Measurements from ENCODE around the gene OR2AE1. TPM values are rescaled to one million over a fixed set of nuclear protein-coding genes. Genes with fewer than 3 reads are reported as not detected.

OR2AE1 gene, protein sequence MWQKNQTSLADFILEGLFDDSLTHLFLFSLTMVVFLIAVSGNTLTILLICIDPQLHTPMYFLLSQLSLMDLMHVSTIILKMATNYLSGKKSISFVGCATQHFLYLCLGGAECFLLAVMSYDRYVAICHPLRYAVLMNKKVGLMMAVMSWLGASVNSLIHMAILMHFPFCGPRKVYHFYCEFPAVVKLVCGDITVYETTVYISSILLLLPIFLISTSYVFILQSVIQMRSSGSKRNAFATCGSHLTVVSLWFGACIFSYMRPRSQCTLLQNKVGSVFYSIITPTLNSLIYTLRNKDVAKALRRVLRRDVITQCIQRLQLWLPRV
- total RNA-seq = under 1 TPM in 1 of 7 donors, not detected in 6; 0.57 TPM
- polyA plus RNA-seq = not detected
- long read RNA-seq, donor 1 = 0 reads
- long read RNA-seq, donor 2 = 0 reads
- long read RNA-seq, donor 3 = 0 reads

GRCh38 chr7:99876933-99877332, at the start of gene OR2AE1:
Gene OR2AE1 (minus strand): TSS chr7:99877033. CDS start chr7:99877033, 0 bp downstream.
- intact Hi-C loops (cut with DNase I) = no loop called here
- no peak for DNase-seq
- no peak for TF ChIP-seq EP300 (IDR thresholded peaks at IDR 0.05)
- TF ChIP-seq, protein P1, sequence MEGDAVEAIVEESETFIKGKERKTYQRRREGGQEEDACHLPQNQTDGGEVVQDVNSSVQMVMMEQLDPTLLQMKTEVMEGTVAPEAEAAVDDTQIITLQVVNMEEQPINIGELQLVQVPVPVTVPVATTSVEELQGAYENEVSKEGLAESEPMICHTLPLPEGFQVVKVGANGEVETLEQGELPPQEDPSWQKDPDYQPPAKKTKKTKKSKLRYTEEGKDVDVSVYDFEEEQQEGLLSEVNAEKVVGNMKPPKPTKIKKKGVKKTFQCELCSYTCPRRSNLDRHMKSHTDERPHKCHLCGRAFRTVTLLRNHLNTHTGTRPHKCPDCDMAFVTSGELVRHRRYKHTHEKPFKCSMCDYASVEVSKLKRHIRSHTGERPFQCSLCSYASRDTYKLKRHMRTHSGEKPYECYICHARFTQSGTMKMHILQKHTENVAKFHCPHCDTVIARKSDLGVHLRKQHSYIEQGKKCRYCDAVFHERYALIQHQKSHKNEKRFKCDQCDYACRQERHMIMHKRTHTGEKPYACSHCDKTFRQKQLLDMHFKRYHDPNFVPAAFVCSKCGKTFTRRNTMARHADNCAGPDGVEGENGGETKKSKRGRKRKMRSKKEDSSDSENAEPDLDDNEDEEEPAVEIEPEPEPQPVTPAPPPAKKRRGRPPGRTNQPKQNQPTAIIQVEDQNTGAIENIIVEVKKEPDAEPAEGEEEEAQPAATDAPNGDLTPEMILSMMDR (IDR thresholded peaks at IDR 0.05) = no peak
- TF ChIP-seq POLR2A (IDR thresholded peaks at IDR 0.05) = no peak
- Histone ChIP-seq H3K27ac (no peak within 1 kb of the TSS), H3K27me3 (no peaks in the 10 kb centered on the region), H3K36me3 (no peaks in the 10 kb centered on the region), H3K9me3 (no peaks in the 10 kb centered on the region), H3K4me1 (ENCODE audit: insufficient read depth) (no peaks in the 10 kb centered on the region), H3K4me3 (no peak within 1 kb of the TSS)
- WGBS, 3 donors = 67 to 79% (median 68%) methylated on average over 3 of the region's 3 CpGs

DNA sequence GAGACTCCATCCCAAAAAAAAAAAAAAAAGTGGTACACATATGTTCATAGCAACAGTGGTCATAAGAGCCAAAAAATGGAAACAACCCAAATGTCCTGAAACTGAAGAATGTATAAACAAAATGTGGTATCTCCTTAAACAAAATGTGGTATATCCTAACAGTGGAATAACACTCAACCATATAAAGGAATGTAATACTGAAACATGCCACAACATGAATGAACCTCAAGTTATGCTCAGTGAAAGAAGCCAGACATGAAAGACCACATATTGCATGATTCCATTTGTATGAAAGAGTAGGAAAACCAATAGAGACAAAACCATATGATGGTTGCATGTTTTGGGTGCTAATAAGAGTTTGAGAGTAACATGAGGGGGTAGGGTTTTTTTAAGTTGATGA, 49.5 kb upstream of the OR2AE1 start:
- intact Hi-C loops (cut with DNase I) = no loop called here
- no peak for TF ChIP-seq EP300 (IDR thresholded peaks at IDR 0.05)
- TF ChIP-seq, protein P1 (IDR thresholded peaks at IDR 0.05) = no peak
- TF ChIP-seq POLR2A (IDR thresholded peaks at IDR 0.05) = no peak
- no peaks in the 10 kb centered on the region for H3K36me3 ChIP-seq
- no peaks in the 10 kb centered on the region for H3K4me1 ChIP-seq (ENCODE audit: insufficient read depth)
- no peak overlapping the region for H3K27ac ChIP-seq
- H3K27me3 ChIP-seq = no peaks in the 10 kb centered on the region
- DNase-seq = no peak
- H3K9me3 ChIP-seq = no peaks in the 10 kb centered on the region
- no peak overlapping the region for H3K4me3 ChIP-seq

DNA sequence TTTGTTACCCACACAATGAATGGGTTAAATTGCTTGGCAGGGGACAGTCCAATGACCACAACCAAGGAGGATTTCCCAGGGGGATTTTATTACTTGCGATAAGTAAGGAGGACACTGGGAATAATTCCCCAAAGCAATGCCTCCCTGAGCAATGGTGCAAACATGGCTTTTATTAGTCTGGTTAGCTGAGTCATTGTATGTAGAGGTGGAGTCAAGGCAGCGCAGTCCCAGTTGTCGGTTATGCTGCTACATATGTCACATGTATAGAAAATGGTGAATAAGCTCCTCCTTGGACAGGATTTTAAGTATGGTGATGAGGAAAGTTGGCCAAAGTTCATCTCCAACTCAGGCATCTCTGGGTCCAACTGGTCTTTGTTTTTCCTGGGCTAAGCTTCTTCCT, 46.4 kb upstream of the OR2AE1 start:
- intact Hi-C loops (cut with DNase I) = no loop called here

GRCh38 chr7:99920149-99920548, 43.3 kb upstream of the OR2AE1 start:
- no peaks in the 10 kb centered on the region for H3K27me3 ChIP-seq
- no peaks in the 10 kb centered on the region for H3K36me3 ChIP-seq
- TF ChIP-seq, protein P1 (IDR thresholded peaks at IDR 0.05) = no peak
- no peak for TF ChIP-seq EP300 (IDR thresholded peaks at IDR 0.05)
- no peak for TF ChIP-seq POLR2A (IDR thresholded peaks at IDR 0.05)
- peak overlapping the region; percentile 95 for H3K4me3 ChIP-seq
- no peak for DNase-seq
- peak overlapping the region; percentile 78 to 80 for H3K27ac ChIP-seq
- intact Hi-C loops (cut with DNase I) = no loop called here
- H3K4me1 ChIP-seq (ENCODE audit: insufficient read depth) = peaks cover 9% of the 10 kb centered on the region
- no peaks in the 10 kb centered on the region for H3K9me3 ChIP-seq
- 57 to 93% (median 85%) methylated on average over 3 of the region's 3 CpGs for WGBS, 3 donors

More for the DNA sequence above, 46.4 kb upstream of the OR2AE1 start:
- H3K36me3 ChIP-seq = no peaks in the 10 kb centered on the region
- no peaks in the 10 kb centered on the region for H3K9me3 ChIP-seq
- no peak overlapping the region for H3K4me3 ChIP-seq
- TF ChIP-seq EP300 (IDR thresholded peaks at IDR 0.05) (no peak), POLR2A (IDR thresholded peaks at IDR 0.05) (no peak)
- TF ChIP-seq, protein P1 (IDR thresholded peaks at IDR 0.05) = no peak
- 91 to 94% (median 93%) methylated on average over 3 of the region's 3 CpGs for WGBS, 3 donors
- peaks cover 3% of the 10 kb centered on the region for H3K4me1 ChIP-seq (ENCODE audit: insufficient read depth)
- no peak overlapping the region for H3K27ac ChIP-seq
- no peaks in the 10 kb centered on the region for H3K27me3 ChIP-seq
- no peak for DNase-seq

Data from ovary (tissue), 10 donors.